Osteocyte (in vitro differentiated cells): ENCODE data around the gene SUSD1. TPM values are rescaled to one million over a fixed set of nuclear protein-coding genes. Genes with fewer than 3 reads are reported as not detected.

Source experiments
- DNase-seq: peaks from one replicate; pipeline ENCODE4 v3.0.0; 2021; ENCODE audit warnings: mixed read lengths; ENCODE audit not compliant: unreplicated experiment; ENCODE audit errors: extremely low spot score
- H3K27ac Mint-ChIP-seq: one replicate; pipeline ENCODE4 v1.8.0; 2021; ENCODE audit warnings: mild to moderate bottlenecking, mixed read lengths; ENCODE audit not compliant: unreplicated experiment
- H3K27me3 Mint-ChIP-seq: one replicate; pipeline ENCODE4 v1.8.0; 2021; ENCODE audit warnings: mixed read lengths; ENCODE audit not compliant: unreplicated experiment
- H3K36me3 Mint-ChIP-seq: one replicate; pipeline ENCODE4 v1.8.0; 2021; ENCODE audit warnings: mixed read lengths; ENCODE audit not compliant: unreplicated experiment
- H3K4me1 Mint-ChIP-seq: one replicate; pipeline ENCODE4 v1.8.0; 2021; ENCODE audit warnings: mixed read lengths; ENCODE audit not compliant: unreplicated experiment
- H3K4me3 Mint-ChIP-seq: one replicate; pipeline ENCODE4 v1.8.0; 2021; ENCODE audit warnings: mild to moderate bottlenecking, moderate library complexity, mixed read lengths; ENCODE audit not compliant: unreplicated experiment
- H3K9me3 Mint-ChIP-seq: one replicate; pipeline ENCODE4 v1.8.0; 2021; ENCODE audit warnings: mixed read lengths; ENCODE audit not compliant: unreplicated experiment
- total RNA-seq: library from RNA; stranded (reverse); gene quantifications from 2 replicates; pipeline ENCODE4 v1.2.1, GENCODE V29; 2021
- TF ChIP-seq, protein P1 (sequence below): fragments of 200-600 bp; sonication (generic); IDR thresholded peaks from 2 replicates; pipeline ENCODE4 v1.5.0; 2021; ENCODE audit warnings: antibody characterized with exemption, mild to moderate bottlenecking, moderate library complexity

Gene SUSD1
- total RNA-seq, 1 donor from 2014 or later, result 13.4 TPM

DNA sequence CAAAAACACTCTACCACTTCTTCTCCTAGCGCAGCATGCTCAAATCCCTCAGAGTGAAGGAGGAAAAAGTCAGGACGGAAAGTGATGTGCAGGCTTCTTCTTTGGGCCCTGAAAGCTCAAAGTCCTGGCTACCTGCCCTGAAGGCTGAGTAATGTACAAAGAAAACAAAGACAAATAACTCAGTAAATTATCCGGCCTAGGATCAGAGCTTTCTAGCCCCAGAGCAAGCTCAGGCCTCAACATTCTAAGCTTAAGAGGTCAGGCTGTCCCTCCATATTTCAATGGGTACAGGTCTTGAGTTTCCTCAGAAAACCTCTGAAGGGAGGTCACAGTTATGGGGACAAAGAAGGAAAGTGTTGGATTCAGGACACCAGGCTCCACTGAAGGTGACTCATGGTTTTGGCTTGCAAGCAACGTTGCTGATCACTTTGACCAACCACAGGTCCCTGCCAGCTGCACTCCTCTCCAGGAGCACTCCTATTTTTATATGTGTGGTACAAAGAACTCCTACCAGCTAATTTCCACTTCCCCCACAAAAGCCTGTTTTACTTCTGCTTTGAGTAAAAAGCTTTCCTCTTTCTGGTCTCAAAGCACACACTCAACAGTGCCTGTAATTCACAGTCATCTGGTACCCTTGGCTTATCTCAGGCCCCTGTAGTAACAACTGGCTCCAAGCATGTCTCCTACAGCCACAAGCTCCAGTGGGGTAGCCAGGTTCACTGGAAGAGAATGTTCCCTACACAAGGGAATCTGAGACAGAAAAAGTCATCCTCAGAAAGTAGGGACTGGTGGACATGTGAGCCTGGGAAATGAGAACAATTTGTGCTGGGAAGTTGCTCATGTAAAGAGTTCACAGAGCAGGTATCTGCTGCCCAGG is 162.8 kb downstream of the SUSD1 start:
- TF ChIP-seq, protein P1, sequence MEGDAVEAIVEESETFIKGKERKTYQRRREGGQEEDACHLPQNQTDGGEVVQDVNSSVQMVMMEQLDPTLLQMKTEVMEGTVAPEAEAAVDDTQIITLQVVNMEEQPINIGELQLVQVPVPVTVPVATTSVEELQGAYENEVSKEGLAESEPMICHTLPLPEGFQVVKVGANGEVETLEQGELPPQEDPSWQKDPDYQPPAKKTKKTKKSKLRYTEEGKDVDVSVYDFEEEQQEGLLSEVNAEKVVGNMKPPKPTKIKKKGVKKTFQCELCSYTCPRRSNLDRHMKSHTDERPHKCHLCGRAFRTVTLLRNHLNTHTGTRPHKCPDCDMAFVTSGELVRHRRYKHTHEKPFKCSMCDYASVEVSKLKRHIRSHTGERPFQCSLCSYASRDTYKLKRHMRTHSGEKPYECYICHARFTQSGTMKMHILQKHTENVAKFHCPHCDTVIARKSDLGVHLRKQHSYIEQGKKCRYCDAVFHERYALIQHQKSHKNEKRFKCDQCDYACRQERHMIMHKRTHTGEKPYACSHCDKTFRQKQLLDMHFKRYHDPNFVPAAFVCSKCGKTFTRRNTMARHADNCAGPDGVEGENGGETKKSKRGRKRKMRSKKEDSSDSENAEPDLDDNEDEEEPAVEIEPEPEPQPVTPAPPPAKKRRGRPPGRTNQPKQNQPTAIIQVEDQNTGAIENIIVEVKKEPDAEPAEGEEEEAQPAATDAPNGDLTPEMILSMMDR, result no peak
- Mint-ChIP-seq H3K36me3 (no peaks in the 10 kb centered on the region), H3K4me3 (no peak overlapping the region), H3K4me1 (peaks cover 36% of the 10 kb centered on the region), H3K27ac (peak overlapping the region; percentile 92), H3K9me3 (no peaks in the 10 kb centered on the region), H3K27me3 (no peaks in the 10 kb centered on the region)
- no peak for DNase-seq

DNA sequence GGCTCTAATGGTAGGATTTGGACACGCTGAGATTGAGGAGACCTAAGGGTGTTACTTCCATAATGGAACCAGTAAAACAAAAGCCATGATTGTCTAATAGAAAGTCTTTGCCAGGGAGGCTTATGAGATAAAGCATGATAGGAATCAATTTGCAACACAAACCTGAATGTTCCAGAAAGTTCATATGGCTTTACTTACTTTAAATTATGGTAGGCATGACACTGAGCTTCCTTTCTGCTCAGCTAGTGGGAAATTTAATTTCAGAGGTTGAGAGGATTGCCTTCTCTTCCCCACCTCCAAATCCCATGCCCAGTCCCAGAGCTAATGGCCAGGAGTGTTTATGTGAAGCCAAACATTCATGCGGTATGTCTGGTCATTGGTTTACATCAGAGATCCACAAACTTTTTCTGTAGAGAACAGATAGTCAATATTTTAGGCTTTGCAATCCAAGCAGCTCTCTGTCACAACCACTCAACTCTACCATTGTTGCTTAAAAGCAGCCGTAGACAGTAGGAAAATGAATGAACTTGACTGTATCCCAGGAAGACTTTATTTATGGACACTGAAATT is 164.0 kb downstream of the SUSD1 start:
- DNase-seq, result no peak
- H3K4me3 Mint-ChIP-seq, result no peak overlapping the region
- no peaks in the 10 kb centered on the region for H3K9me3 Mint-ChIP-seq
- no peaks in the 10 kb centered on the region for H3K27me3 Mint-ChIP-seq
- H3K4me1 Mint-ChIP-seq, result peaks cover 42% of the 10 kb centered on the region
- no peak overlapping the region for H3K27ac Mint-ChIP-seq
- TF ChIP-seq, protein P1, result no peak
- H3K36me3 Mint-ChIP-seq, result no peaks in the 10 kb centered on the region

DNA sequence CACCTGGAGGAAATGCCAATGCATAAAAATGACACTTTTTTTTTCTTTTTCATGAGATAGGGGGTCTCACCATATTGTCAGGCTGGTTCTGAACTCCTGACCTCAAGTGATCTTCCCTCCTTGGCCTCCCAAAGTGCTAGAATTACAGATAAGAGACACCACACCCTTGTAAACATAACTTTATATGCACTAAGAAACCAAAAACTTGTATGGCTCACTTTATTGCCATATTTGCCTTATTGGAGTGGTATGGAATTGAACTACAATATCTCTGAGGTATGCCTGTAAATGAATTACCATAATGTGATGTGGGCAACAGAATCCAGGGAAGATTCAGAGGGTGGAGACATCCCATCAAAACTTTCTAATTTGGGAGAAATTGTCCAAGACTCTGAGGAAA is 164.6 kb downstream of the SUSD1 start:
- H3K4me3 Mint-ChIP-seq, result no peak overlapping the region
- TF ChIP-seq, protein P1, result no peak
- no peaks in the 10 kb centered on the region for H3K9me3 Mint-ChIP-seq
- H3K27ac Mint-ChIP-seq, result no peak overlapping the region
- no peak for DNase-seq
- peaks cover 43% of the 10 kb centered on the region for H3K4me1 Mint-ChIP-seq
- H3K27me3 Mint-ChIP-seq, result no peaks in the 10 kb centered on the region
- H3K36me3 Mint-ChIP-seq, result no peaks in the 10 kb centered on the region

DNA sequence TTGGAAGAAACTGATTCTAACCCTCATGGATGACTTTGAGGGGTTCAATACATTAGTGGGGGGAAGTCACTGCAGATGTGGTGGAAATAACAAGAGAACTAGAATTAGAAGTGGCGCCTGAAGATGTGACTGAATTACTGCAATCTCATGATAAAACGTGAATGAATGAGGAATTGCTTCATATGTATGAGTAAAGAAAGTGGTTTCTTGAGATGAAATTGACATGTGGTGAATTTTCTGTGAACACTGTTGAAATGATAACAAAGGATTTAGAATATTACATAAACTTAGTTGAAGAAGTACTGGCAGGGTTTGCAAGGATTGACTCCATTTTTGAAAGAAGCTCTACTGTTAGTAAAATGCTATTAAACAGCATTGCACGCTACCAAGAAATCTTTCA is 165.4 kb downstream of the SUSD1 start:
- no peaks in the 10 kb centered on the region for H3K27me3 Mint-ChIP-seq
- H3K9me3 Mint-ChIP-seq, result no peaks in the 10 kb centered on the region
- H3K27ac Mint-ChIP-seq, result no peak overlapping the region
- no peaks in the 10 kb centered on the region for H3K36me3 Mint-ChIP-seq
- no peak for DNase-seq
- no peak overlapping the region for H3K4me3 Mint-ChIP-seq
- TF ChIP-seq, protein P1, result no peak
- H3K4me1 Mint-ChIP-seq, result peaks cover 43% of the 10 kb centered on the region

DNA sequence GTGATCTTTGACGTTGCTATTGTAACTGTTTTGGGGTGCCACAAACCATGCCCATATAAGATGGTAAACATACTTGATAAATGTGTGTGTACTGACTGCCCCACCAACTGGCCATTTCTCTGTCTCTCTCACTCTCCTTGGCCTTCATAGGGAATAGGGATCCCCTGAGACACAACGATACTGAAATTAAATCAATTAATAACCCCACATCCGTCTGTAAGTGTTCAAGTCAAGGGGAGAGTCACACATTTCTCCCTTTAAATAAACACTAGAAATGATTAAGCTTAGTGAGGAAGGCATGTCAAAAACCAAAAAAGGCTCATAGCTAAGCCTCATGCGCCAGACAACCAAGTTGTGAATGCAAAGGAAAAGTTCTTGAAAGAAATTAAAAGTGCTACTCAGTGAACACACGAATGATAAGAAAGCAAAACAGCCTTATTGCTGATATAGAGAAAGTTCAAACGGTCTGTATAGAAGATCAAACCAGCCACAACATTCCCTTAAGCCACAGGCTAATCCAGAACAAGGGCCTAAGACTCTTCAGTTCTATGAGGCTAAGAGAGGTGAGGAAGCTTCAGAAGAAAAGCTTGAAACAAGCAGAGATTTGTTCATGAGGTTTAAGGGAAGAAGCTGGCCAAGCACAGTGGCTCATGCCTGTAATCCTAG is 167.4 kb downstream of the SUSD1 start:
- Mint-ChIP-seq H3K27ac (no peak overlapping the region), H3K9me3 (no peaks in the 10 kb centered on the region), H3K4me1 (peaks cover 36% of the 10 kb centered on the region), H3K36me3 (no peaks in the 10 kb centered on the region), H3K4me3 (no peak overlapping the region), H3K27me3 (no peaks in the 10 kb centered on the region)
- no peak for DNase-seq
- TF ChIP-seq, protein P1, result no peak
